Putamen (tissue), 1 donor: ENCODE results near the gene NCOA3.
A peak's percentile ranks its signal among the peaks of the same experiment; 100 is the strongest.

ENCODE experiments used
- DNase-seq: peaks from one replicate; pipeline ENCODE4 v3.0.0-alpha.2; 2016; ENCODE audit warnings: low spot score

The NCOA3 gene

GRCh38 chr20:47680804-47681529, 179.3 kb downstream of the NCOA3 start:
- no peak for DNase-seq

GRCh38 chr20:47682028-47682783, 180.5 kb downstream of the NCOA3 start:
- DNase-seq, result peak; percentile 29

GRCh38 chr20:47682916-47683315, 181.2 kb downstream of the NCOA3 start:
- no peak for DNase-seq

- DNase-seq, result no peak
These were observed 182.8 kb downstream of the NCOA3 start for GRCh38 chr20:47684306-47685080.

- DNase-seq, result no peak
These were observed 184.9 kb downstream of the NCOA3 start for GRCh38 chr20:47686545-47686944.

GRCh38 chr20:47687095-47687987, 185.7 kb downstream of the NCOA3 start:
- DNase-seq, result no peak

- DNase-seq, result no peak
These were observed 187.0 kb downstream of the NCOA3 start for GRCh38 chr20:47688385-47689381.

- DNase-seq, result no peak
These were observed 188.0 kb downstream of the NCOA3 start for GRCh38 chr20:47689731-47690130.

GRCh38 chr20:47691625-47692024, 189.9 kb downstream of the NCOA3 start:
- DNase-seq, result no peak

GRCh38 chr20:47694021-47694818, 192.5 kb downstream of the NCOA3 start:
- DNase-seq, result no peak

- no peak for DNase-seq
These were observed 195.2 kb downstream of the NCOA3 start for GRCh38 chr20:47696856-47697255.

- DNase-seq, result no peak
These were observed 196.5 kb downstream of the NCOA3 start for GRCh38 chr20:47698142-47698541.

- DNase-seq, result no peak
These were observed 198.1 kb downstream of the NCOA3 start for GRCh38 chr20:47699818-47700217.

- no peak for DNase-seq
These were observed 198.6 kb downstream of the NCOA3 start for GRCh38 chr20:47700327-47700726.

GRCh38 chr20:47701612-47702011, 199.9 kb downstream of the NCOA3 start:
- DNase-seq, result no peak

- DNase-seq, result no peak
These were observed 202.1 kb downstream of the NCOA3 start for GRCh38 chr20:47703748-47704147.

GRCh38 chr20:47704746-47705496, 203.2 kb downstream of the NCOA3 start:
- peak; percentile 57 for DNase-seq

GRCh38 chr20:47705497-47705856, 203.8 kb downstream of the NCOA3 start:
- no peak for DNase-seq

GRCh38 chr20:47706345-47706744, 204.7 kb downstream of the NCOA3 start:
- no peak for DNase-seq
